ENCODE results near the gene CFC1.
"Not testable (repeated sequence)": the region's sequence is repeated elsewhere in the genome, so short reads cannot be mapped to it uniquely, and the experiment has no call there.

CFC1 gene

DNA sequence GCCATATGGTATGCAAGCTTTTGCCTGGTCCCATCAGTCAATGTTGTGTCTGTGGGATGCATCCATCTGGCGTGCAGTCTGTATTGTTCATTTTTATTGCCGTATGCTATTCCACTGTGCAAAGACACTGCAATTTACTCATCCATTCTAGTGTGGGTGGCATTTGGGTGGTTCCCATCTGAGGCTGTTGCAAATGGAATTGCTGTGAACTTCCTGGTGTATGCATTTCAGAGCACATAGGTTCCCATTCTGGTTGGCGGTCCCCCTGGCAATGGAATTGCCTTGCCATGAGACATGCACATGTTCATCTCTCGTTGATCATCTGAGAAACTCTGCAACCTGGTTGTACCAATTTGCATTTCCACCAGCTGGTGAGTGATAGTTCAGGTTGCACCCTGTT lies 21.8 kb downstream of the CFC1 start:
- not testable (repeated sequence) for H3K9me3 ChIP-seq (ENCODE audit: control insufficient read depth, insufficient read depth, low read length); H3K9ac ChIP-seq (ENCODE audit: low read depth, low read length); H3K36me3 ChIP-seq (ENCODE audit: control insufficient read depth, insufficient read depth, low read length); H3K4me3 ChIP-seq (ENCODE audit: low read depth, low read length); H3K4me1 ChIP-seq (ENCODE audit: control insufficient read depth, insufficient read depth, low read length); H3K27me3 ChIP-seq (ENCODE audit: control insufficient read depth, insufficient read depth, low read length)

DNA sequence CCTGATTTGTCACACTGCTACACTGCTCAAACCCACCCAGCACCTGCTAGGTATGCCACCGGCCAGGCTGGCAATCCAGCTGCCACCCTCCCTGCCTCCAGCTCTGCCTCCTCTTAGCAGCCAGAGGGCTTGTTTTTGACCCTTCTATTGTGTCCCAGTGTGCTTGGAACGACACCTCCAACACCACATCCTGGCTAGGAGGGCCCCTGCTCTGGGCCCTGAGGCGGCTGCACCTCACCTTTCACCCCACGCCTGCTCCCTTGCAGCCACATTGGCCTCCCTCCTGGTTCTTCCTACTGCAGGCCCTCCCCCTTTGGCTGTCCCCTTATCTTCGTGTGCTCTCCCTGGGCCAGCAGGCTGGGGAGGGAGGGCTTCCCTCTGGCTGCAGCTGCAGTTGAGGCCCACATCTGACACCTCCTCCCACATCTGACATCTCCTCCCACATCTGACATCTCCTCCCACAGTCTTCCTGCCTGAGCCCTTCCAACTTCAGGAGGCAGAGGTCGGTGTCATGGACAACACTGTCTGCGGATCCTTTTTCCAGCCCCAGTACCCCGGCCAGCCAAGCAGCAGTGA lies 23.1 kb downstream of the CFC1 start:
- not testable (repeated sequence) for H3K4me3 ChIP-seq (ENCODE audit: low read depth, low read length); H3K36me3 ChIP-seq (ENCODE audit: control insufficient read depth, insufficient read depth, low read length); H3K4me1 ChIP-seq (ENCODE audit: control insufficient read depth, insufficient read depth, low read length); H3K27me3 ChIP-seq (ENCODE audit: control insufficient read depth, insufficient read depth, low read length); H3K9ac ChIP-seq (ENCODE audit: low read depth, low read length); H3K9me3 ChIP-seq (ENCODE audit: control insufficient read depth, insufficient read depth, low read length)

DNA sequence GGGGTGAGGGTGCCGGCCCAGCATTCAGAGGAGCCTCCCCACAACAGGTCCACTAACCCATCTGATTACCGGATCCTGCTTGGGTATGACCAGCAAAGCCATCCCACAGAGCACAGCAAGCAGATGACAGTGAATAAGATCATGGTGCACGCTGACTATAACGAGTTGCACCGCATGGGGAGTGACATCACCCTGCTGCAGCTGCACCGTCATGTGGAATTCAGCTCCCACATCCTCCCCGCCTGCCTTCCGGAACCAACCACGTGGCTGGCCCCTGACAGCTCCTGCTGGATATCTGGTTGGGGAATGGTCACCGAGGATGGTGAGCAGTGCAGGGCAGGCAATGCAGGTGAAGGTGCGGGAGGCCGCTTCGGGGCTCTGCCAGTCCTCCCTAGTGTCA lies 25.1 kb downstream of the CFC1 start:
- not testable (repeated sequence) for H3K27me3 ChIP-seq (ENCODE audit: control insufficient read depth, insufficient read depth, low read length); H3K36me3 ChIP-seq (ENCODE audit: control insufficient read depth, insufficient read depth, low read length); H3K9ac ChIP-seq (ENCODE audit: low read depth, low read length); H3K4me1 ChIP-seq (ENCODE audit: control insufficient read depth, insufficient read depth, low read length); H3K4me3 ChIP-seq (ENCODE audit: low read depth, low read length); H3K9me3 ChIP-seq (ENCODE audit: control insufficient read depth, insufficient read depth, low read length)

DNA sequence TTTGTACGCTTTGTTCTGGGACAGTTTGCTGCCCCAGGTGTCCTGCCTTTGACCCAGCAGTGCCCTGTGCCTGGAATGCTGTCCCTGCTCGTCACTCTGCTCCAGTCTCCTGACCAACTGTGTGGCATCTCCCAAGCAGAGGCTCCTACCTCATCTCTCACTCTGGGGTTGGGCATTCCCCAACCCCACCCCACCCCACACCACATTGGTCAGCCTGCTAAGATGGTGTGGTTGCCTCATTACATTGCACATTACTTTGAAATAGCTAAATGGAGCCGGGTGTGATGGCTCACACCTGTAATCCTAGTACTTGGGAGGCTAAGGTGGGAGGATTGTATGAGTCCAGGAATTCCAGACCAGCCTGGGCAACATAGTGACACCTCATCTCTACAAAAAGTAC lies 27.4 kb downstream of the CFC1 start:
- not testable (repeated sequence) for H3K4me3 ChIP-seq (ENCODE audit: low read depth, low read length); H3K9me3 ChIP-seq (ENCODE audit: control insufficient read depth, insufficient read depth, low read length); H3K36me3 ChIP-seq (ENCODE audit: control insufficient read depth, insufficient read depth, low read length); H3K27me3 ChIP-seq (ENCODE audit: control insufficient read depth, insufficient read depth, low read length); H3K9ac ChIP-seq (ENCODE audit: low read depth, low read length); H3K4me1 ChIP-seq (ENCODE audit: control insufficient read depth, insufficient read depth, low read length)

- H3K36me3 ChIP-seq (ENCODE audit: control insufficient read depth, insufficient read depth, low read length); H3K4me3 ChIP-seq (ENCODE audit: low read depth, low read length); H3K9me3 ChIP-seq (ENCODE audit: control insufficient read depth, insufficient read depth, low read length); H3K4me1 ChIP-seq (ENCODE audit: control insufficient read depth, insufficient read depth, low read length); H3K9ac ChIP-seq (ENCODE audit: low read depth, low read length); H3K27me3 ChIP-seq (ENCODE audit: control insufficient read depth, insufficient read depth, low read length): not testable (repeated sequence)
These were observed 33.2 kb downstream of the CFC1 start for GRCh38 chr2:130566165-130566564.

DNA sequence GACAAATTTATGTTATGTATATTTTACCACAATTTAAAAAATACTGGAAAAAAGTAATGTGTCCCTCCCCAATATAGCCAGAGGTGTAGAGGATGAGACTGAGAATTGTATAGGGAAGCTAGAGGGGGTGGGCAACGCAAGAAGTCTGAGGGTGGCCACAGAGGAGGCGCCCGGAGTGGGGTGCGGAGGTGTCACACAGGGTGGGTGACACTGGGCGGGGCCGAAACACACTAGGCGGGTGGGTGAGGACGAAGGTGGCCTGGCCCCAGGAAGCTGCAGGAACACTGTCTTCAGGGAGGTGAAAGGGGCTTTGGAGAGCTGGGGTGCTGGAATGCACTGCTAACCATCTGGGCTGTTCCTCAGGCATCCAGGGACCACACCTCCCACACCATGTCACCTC lies 42.9 kb downstream of the CFC1 start:
- not testable (repeated sequence) for H3K4me3 ChIP-seq (ENCODE audit: low read depth, low read length)

GRCh38 chr2:130554178-130554577 lies 45.2 kb downstream of the CFC1 start:
- not testable (repeated sequence) for H3K9me3 ChIP-seq (ENCODE audit: control insufficient read depth, insufficient read depth, low read length); H3K4me3 ChIP-seq (ENCODE audit: low read depth, low read length); H3K4me1 ChIP-seq (ENCODE audit: control insufficient read depth, insufficient read depth, low read length); H3K9ac ChIP-seq (ENCODE audit: low read depth, low read length); H3K36me3 ChIP-seq (ENCODE audit: control insufficient read depth, insufficient read depth, low read length); H3K27me3 ChIP-seq (ENCODE audit: control insufficient read depth, insufficient read depth, low read length)

More for the DNA sequence above, 42.9 kb downstream of the CFC1 start:
- not testable (repeated sequence) for H3K27me3 ChIP-seq (ENCODE audit: control insufficient read depth, insufficient read depth, low read length); H3K9me3 ChIP-seq (ENCODE audit: control insufficient read depth, insufficient read depth, low read length); H3K36me3 ChIP-seq (ENCODE audit: control insufficient read depth, insufficient read depth, low read length); H3K4me1 ChIP-seq (ENCODE audit: control insufficient read depth, insufficient read depth, low read length); H3K9ac ChIP-seq (ENCODE audit: low read depth, low read length)

DNA sequence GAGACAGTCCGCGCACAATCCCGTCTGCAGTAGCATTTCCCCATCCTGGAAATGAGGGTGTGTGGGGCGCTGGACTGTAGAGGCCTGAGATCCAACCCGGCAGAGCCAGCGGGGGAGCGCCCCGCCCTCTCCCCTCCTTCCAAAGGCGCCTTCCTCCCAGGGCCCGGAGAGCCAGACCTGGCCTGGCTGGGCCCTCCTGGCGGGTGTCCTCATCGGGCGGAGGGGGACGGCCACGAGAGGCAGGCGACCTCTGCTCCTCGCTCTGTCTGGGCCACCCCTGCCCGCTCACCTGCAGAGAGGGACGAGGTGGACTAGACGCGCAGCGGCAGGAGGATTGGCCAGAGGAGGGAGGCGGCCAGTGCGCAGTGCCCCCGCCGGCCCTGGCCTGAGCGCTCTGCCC lies 49.9 kb downstream of the CFC1 start:
- not testable (repeated sequence) for H3K4me1 ChIP-seq (ENCODE audit: control insufficient read depth, insufficient read depth, low read length); H3K9ac ChIP-seq (ENCODE audit: low read depth, low read length); H3K9me3 ChIP-seq (ENCODE audit: control insufficient read depth, insufficient read depth, low read length); H3K27me3 ChIP-seq (ENCODE audit: control insufficient read depth, insufficient read depth, low read length); H3K36me3 ChIP-seq (ENCODE audit: control insufficient read depth, insufficient read depth, low read length); H3K4me3 ChIP-seq (ENCODE audit: low read depth, low read length)

DNA sequence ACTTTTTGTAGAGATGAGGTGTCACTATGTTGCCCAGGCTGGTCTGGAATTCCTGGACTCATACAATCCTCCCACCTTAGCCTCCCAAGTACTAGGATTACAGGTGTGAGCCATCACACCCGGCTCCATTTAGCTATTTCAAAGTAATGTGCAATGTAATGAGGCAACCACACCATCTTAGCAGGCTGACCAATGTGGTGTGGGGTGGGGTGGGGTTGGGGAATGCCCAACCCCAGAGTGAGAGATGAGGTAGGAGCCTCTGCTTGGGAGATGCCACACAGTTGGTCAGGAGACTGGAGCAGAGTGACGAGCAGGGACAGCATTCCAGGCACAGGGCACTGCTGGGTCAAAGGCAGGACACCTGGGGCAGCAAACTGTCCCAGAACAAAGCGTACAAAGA lies 51.0 kb downstream of the CFC1 start:
- not testable (repeated sequence) for H3K27me3 ChIP-seq (ENCODE audit: control insufficient read depth, insufficient read depth, low read length); H3K4me3 ChIP-seq (ENCODE audit: low read depth, low read length); H3K9me3 ChIP-seq (ENCODE audit: control insufficient read depth, insufficient read depth, low read length); H3K9ac ChIP-seq (ENCODE audit: low read depth, low read length); H3K36me3 ChIP-seq (ENCODE audit: control insufficient read depth, insufficient read depth, low read length); H3K4me1 ChIP-seq (ENCODE audit: control insufficient read depth, insufficient read depth, low read length)

GRCh38 chr2:130544978-130545377 lies 54.4 kb downstream of the CFC1 start:
- not testable (repeated sequence) for H3K9me3 ChIP-seq (ENCODE audit: control insufficient read depth, insufficient read depth, low read length); H3K9ac ChIP-seq (ENCODE audit: low read depth, low read length); H3K27me3 ChIP-seq (ENCODE audit: control insufficient read depth, insufficient read depth, low read length); H3K4me3 ChIP-seq (ENCODE audit: low read depth, low read length); H3K36me3 ChIP-seq (ENCODE audit: control insufficient read depth, insufficient read depth, low read length); H3K4me1 ChIP-seq (ENCODE audit: control insufficient read depth, insufficient read depth, low read length)

- H3K4me3 ChIP-seq (ENCODE audit: low read depth, low read length); H3K36me3 ChIP-seq (ENCODE audit: control insufficient read depth, insufficient read depth, low read length); H3K27me3 ChIP-seq (ENCODE audit: control insufficient read depth, insufficient read depth, low read length); H3K4me1 ChIP-seq (ENCODE audit: control insufficient read depth, insufficient read depth, low read length); H3K9ac ChIP-seq (ENCODE audit: low read depth, low read length); H3K9me3 ChIP-seq (ENCODE audit: control insufficient read depth, insufficient read depth, low read length): not testable (repeated sequence)
These were observed 55.4 kb downstream of the CFC1 start for GRCh38 chr2:130543785-130544528.

- H3K4me1 ChIP-seq (ENCODE audit: control insufficient read depth, insufficient read depth, low read length); H3K9ac ChIP-seq (ENCODE audit: low read depth, low read length); H3K9me3 ChIP-seq (ENCODE audit: control insufficient read depth, insufficient read depth, low read length); H3K27me3 ChIP-seq (ENCODE audit: control insufficient read depth, insufficient read depth, low read length); H3K36me3 ChIP-seq (ENCODE audit: control insufficient read depth, insufficient read depth, low read length); H3K4me3 ChIP-seq (ENCODE audit: low read depth, low read length): not testable (repeated sequence)
These were observed 56.6 kb downstream of the CFC1 start for GRCh38 chr2:130542789-130543188.
